ENCODE results near the gene CDC6. TPM values are rescaled to one million over a fixed set of nuclear protein-coding genes. Genes with fewer than 3 reads are reported as not detected.

Gene CDC6
- total and polyA plus RNA-seq, 2 donors (not counting 3 experiments of a cell fraction or from before 2014, with no cell fraction given): 15.5 to 55.2 TPM

DNA sequence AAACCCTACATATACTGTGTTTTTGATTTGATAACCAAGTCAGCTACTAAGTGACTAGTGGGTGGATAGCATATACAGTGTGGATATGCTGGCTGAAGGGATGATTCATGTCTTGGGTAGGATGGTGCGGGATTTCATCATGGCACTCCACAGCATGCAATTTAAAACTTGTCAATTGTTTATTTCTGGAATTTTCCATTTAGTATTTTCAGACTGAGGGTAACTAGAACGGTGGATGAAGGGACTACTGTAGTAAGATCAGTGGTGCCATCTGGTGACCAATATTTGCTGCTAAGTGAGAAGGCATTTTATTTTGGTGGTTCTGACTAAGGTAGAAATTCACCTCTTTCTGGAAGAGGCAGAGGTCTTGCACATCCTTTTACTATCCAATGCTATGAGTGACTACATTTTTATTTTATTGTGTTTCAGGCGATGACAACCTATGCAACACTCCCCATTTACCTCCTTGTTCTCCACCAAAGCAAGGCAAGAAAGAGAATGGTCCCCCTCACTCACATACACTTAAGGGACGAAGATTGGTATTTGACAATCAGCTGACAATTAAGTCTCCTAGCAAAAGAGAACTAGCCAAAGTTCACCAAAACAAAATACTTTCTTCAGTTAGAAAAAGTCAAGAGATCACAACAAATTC, 3.1 kb downstream of the CDC6 start:
- H3K79me2 ChIP-seq (ENCODE audit: control insufficient read depth, insufficient read depth, low read length): peaks cover 19% of the 10 kb centered on the region
- no TSS peak for BruUV-seq (replicated peaks)
- H3K4me3 ChIP-seq (replicated peaks in 1 of 3; ENCODE audit: insufficient read depth in 1 of 3, low read depth in 1 of 3, low read length in 3 of 3): no peak overlapping the region
- H3K9me3 ChIP-seq (replicated peaks; ENCODE audit: control insufficient read depth, insufficient read depth, low read length): no peaks in the 10 kb centered on the region
- no peaks in the 10 kb centered on the region for H3K27me3 ChIP-seq (ENCODE audit: control insufficient read depth in 2 of 2, insufficient read depth in 2 of 2, low read length in 2 of 2)
- H3K9me1 ChIP-seq (replicated peaks; ENCODE audit: control insufficient read depth, extremely low read depth, insufficient read depth, low read length): no peaks in the 10 kb centered on the region
- peaks cover 14% of the 10 kb centered on the region for H3K4me1 ChIP-seq (ENCODE audit: control insufficient read depth, extremely low read depth, insufficient read depth, low read length)
- intact Hi-C loops (cut with micrococcal nuclease) (loop anchor here (1.0 kb wide), 2 partner anchors 88 to 177 kb away; no protein-coding TSS in a partner anchor), dilution Hi-C loops (cut with MboI; ENCODE audit: extremely low pct_ligation_motif_present, low sequenced_read_pairs) (no loop called here)
- H2AFZ ChIP-seq (ENCODE audit: low read depth, low read length): no peak overlapping the region
- no peaks in the 10 kb centered on the region for H4K20me1 ChIP-seq (replicated peaks; ENCODE audit: control insufficient read depth, extremely low read depth, insufficient read depth, low read length)
- H3K4me2 ChIP-seq (ENCODE audit: insufficient read depth, low read length): no peak overlapping the region
- peaks cover 0 to 15% of the 10 kb centered on the region in 2 experiments for H3K36me3 ChIP-seq (ENCODE audit: control insufficient read depth in 2 of 2, extremely low read depth in 1 of 2, insufficient read depth in 2 of 2, low read length in 2 of 2)
- DNase-seq (ENCODE audit: low read depth, low spot score) (peak; percentile 79), FAIRE-seq (peak; percentile 81)
- ChIA-PET CTCF (interaction anchor here (0.6 to 7.7 kb wide), 11 partner anchors 8 to 178 kb away, joined by 3 to 128 read pairs (median 5); partner anchors contain the start of gene WIPF2), POLR2A (no interaction called here)
- TF ChIP-seq MYC (IDR thresholded peaks at IDR 0.05; ENCODE audit: low read depth, low read length): no peak
- TF ChIP-seq CTCF (IDR thresholded peaks at IDR 0.05; ENCODE audit: extremely low read depth in 1 of 2, insufficient read depth in 1 of 2, low read depth in 1 of 2, low read length in 2 of 2): peak; percentile 47 to 48
- H3K27ac ChIP-seq (ENCODE audit: insufficient read depth, low read depth, low read length): no peak overlapping the region
- no peak overlapping the region for H3K9ac ChIP-seq (replicated peaks; ENCODE audit: extremely low read depth, insufficient read depth, low read length)

DNA sequence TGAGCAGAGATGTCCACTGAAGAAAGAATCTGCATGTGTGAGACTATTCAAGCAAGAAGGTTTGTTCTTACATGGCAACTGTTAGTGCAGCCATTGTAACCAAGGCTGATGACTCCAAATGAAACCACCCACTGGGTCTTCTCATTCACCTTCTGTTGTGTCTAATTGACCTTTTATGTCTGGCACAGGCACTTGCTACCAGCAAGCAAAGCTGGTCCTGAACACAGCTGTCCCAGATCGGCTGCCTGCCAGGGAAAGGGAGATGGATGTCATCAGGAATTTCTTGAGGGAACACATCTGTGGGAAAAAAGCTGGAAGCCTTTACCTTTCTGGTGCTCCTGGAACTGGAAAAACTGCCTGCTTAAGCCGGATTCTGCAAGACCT, 3.6 kb downstream of the CDC6 start:
- Histone ChIP-seq H3K9me1 (replicated peaks; ENCODE audit: control insufficient read depth, extremely low read depth, insufficient read depth, low read length) (no peaks in the 10 kb centered on the region), H3K79me2 (ENCODE audit: control insufficient read depth, insufficient read depth, low read length) (peaks cover 19% of the 10 kb centered on the region), H3K27ac (ENCODE audit: insufficient read depth, low read depth, low read length) (no peak overlapping the region), H3K4me3 (replicated peaks in 1 of 3; ENCODE audit: insufficient read depth in 1 of 3, low read depth in 1 of 3, low read length in 3 of 3) (no peak overlapping the region), H3K36me3 (ENCODE audit: control insufficient read depth in 2 of 2, extremely low read depth in 1 of 2, insufficient read depth in 2 of 2, low read length in 2 of 2) (peaks cover 0 to 19% of the 10 kb centered on the region in 2 experiments), H3K9ac (replicated peaks; ENCODE audit: extremely low read depth, insufficient read depth, low read length) (no peak overlapping the region), H2AFZ (ENCODE audit: low read depth, low read length) (no peak overlapping the region), H3K4me2 (ENCODE audit: insufficient read depth, low read length) (no peak overlapping the region), H3K27me3 (ENCODE audit: control insufficient read depth in 2 of 2, insufficient read depth in 2 of 2, low read length in 2 of 2) (no peaks in the 10 kb centered on the region), H4K20me1 (replicated peaks; ENCODE audit: control insufficient read depth, extremely low read depth, insufficient read depth, low read length) (no peaks in the 10 kb centered on the region), H3K4me1 (ENCODE audit: control insufficient read depth, extremely low read depth, insufficient read depth, low read length) (peaks cover 14% of the 10 kb centered on the region), H3K9me3 (replicated peaks; ENCODE audit: control insufficient read depth, insufficient read depth, low read length) (no peaks in the 10 kb centered on the region)
- POLR2A ChIA-PET: no interaction called here
- no TSS peak for BruUV-seq (replicated peaks)
- DNase-seq (ENCODE audit: low read depth, low spot score) (no peak), FAIRE-seq (no peak)
- dilution Hi-C loops (cut with MboI; ENCODE audit: extremely low pct_ligation_motif_present, low sequenced_read_pairs): no loop called here
- TF ChIP-seq GATA2 (IDR thresholded peaks at IDR 0.05; ENCODE audit: insufficient read depth, insufficient read length, low read depth, low read length): no peak
- no peak for TF ChIP-seq MAX (IDR thresholded peaks at IDR 0.05; ENCODE audit: insufficient read depth, insufficient read length)
- no peak for TF ChIP-seq EZH2 (IDR thresholded peaks at IDR 0.05; ENCODE audit: borderline replicate concordance, low read depth, low read length, severe bottlenecking)
- no peak for TF ChIP-seq CTCF (IDR thresholded peaks at IDR 0.05; ENCODE audit: extremely low read depth in 1 of 2, insufficient read depth in 1 of 2, low read depth in 1 of 2, low read length in 2 of 2)
- TF ChIP-seq POLR2AphosphoS5 (IDR thresholded peaks at IDR 0.05; ENCODE audit: insufficient read depth, low read depth, low read length): no peak
- TF ChIP-seq JUN (IDR thresholded peaks at IDR 0.05; ENCODE audit: borderline replicate concordance, insufficient read depth, insufficient read length, low read depth): no peak
- TF ChIP-seq POLR2A (IDR thresholded peaks at IDR 0.05; ENCODE audit: low read depth, low read length): no peak
- no peak for TF ChIP-seq FOS (IDR thresholded peaks at IDR 0.05; ENCODE audit: borderline replicate concordance, insufficient read depth, low read length)
- TF ChIP-seq MYC (IDR thresholded peaks at IDR 0.05; ENCODE audit: low read depth, low read length): no peak
- CTCF ChIA-PET: interaction anchor here (0.6 to 7.7 kb wide), 10 partner anchors 7 to 178 kb away, joined by 3 to 128 read pairs (median 4); no protein-coding TSS in a partner anchor
- intact Hi-C loops (cut with micrococcal nuclease): no loop called here

Measured in endothelial cell of umbilical vein (primary cell).